Upper lobe of left lung (tissue), 4 donors: ENCODE data around the gene GLYR1.

ENCODE experiments used
- CTCF ChIP-seq, 6 experiments: fragments of 450-650 bp in 4 of 6; fragments of 200-600 bp in 2 of 6; sonication (generic) in 2 of 6; IDR thresholded peaks; one replicate each; pipeline ENCODE4 v1.5.1; 2016 to 2019; ENCODE audit warnings: antibody characterized with exemption in 6 of 6
- POLR2A ChIP-seq, 4 donors: fragments of 450-650 bp; IDR thresholded peaks; one replicate each; pipeline ENCODE4 v1.5.1; 2016 to 2017; ENCODE audit warnings: antibody characterized with exemption in 4 of 4, mild to moderate bottlenecking in 2 of 4

- TF ChIP-seq CTCF (IDR thresholded peaks at IDR 0.05) (no peak), POLR2A (IDR thresholded peaks at IDR 0.05) (no peak)
Measured at GRCh38 chr16:4820652-4821051, 26.4 kb downstream of the GLYR1 start.
